ENCODE data around the gene CEP72. TPM values are rescaled to one million over a fixed set of nuclear protein-coding genes. Genes with fewer than 3 reads are reported as not detected.
A peak's percentile ranks its signal among the peaks of the same experiment; 100 is the strongest.
"Not testable (repeated sequence)": the region's sequence is repeated elsewhere in the genome, so short reads cannot be mapped to it uniquely, and the experiment has no call there.

CEP72 gene
- total RNA-seq, 1 donor, result 3.3 TPM

- peak; percentile 93 for DNase-seq (ENCODE audit: insufficient read length, low spot score, missing footprints)
- Histone ChIP-seq H3K4me2 (ENCODE audit: insufficient read depth, low read length) (no peak overlapping the region), H3K27ac (ENCODE audit: low read depth, low read length) (no peak overlapping the region), H3K4me3 (ENCODE audit: insufficient read depth, low read length) (no peak overlapping the region), H3K4me1 (ENCODE audit: insufficient read depth, low read length) (no peaks in the 10 kb centered on the region), H3K27me3 (ENCODE audit: insufficient read depth, low read length) (no peaks in the 10 kb centered on the region), H3K79me2 (ENCODE audit: insufficient read depth, low read length) (no peaks in the 10 kb centered on the region), H3K9me3 (ENCODE audit: low read depth, low read length) (no peaks in the 10 kb centered on the region), H2AFZ (ENCODE audit: low read length) (no peak overlapping the region), H4K20me1 (ENCODE audit: insufficient read depth, low read length) (peaks cover 2% of the 10 kb centered on the region), H3K36me3 (ENCODE audit: insufficient read depth, low read length) (peaks cover 6% of the 10 kb centered on the region)
- peak; percentile 38 for TF ChIP-seq CTCF (IDR thresholded peaks at IDR 0.05; ENCODE audit: extremely low read depth, low read depth, low read length)
These were observed 14.7 kb downstream of the CEP72 start for GRCh38 chr5:626850-627249.

GRCh38 chr5:627840-628239, 15.7 kb downstream of the CEP72 start:
- Histone ChIP-seq H3K4me2 (ENCODE audit: insufficient read depth, low read length) (no peak overlapping the region), H3K79me2 (ENCODE audit: insufficient read depth, low read length) (no peaks in the 10 kb centered on the region), H2AFZ (ENCODE audit: low read length) (no peak overlapping the region), H3K36me3 (ENCODE audit: insufficient read depth, low read length) (peaks cover 4% of the 10 kb centered on the region), H3K9me3 (ENCODE audit: low read depth, low read length) (no peaks in the 10 kb centered on the region), H3K4me3 (ENCODE audit: insufficient read depth, low read length) (no peak overlapping the region), H3K4me1 (ENCODE audit: insufficient read depth, low read length) (no peaks in the 10 kb centered on the region), H3K27ac (ENCODE audit: low read depth, low read length) (no peak overlapping the region), H3K27me3 (ENCODE audit: insufficient read depth, low read length) (no peaks in the 10 kb centered on the region), H4K20me1 (ENCODE audit: insufficient read depth, low read length) (peaks cover 2% of the 10 kb centered on the region)
- no peak for DNase-seq (ENCODE audit: insufficient read length, low spot score, missing footprints)
- TF ChIP-seq CTCF (IDR thresholded peaks at IDR 0.05; ENCODE audit: extremely low read depth, low read depth, low read length), result no peak

- not testable (repeated sequence) for H4K20me1 ChIP-seq (ENCODE audit: insufficient read depth, low read length); H3K79me2 ChIP-seq (ENCODE audit: insufficient read depth, low read length); H3K4me1 ChIP-seq (ENCODE audit: insufficient read depth, low read length); H3K4me2 ChIP-seq (ENCODE audit: insufficient read depth, low read length); H3K27ac ChIP-seq (ENCODE audit: low read depth, low read length); H3K36me3 ChIP-seq (ENCODE audit: insufficient read depth, low read length); DNase-seq (ENCODE audit: insufficient read length, low spot score, missing footprints); H3K9me3 ChIP-seq (ENCODE audit: low read depth, low read length); H3K27me3 ChIP-seq (ENCODE audit: insufficient read depth, low read length); H2AFZ ChIP-seq (ENCODE audit: low read length); H3K4me3 ChIP-seq (ENCODE audit: insufficient read depth, low read length)
These were observed 16.4 kb downstream of the CEP72 start for GRCh38 chr5:628351-629205.

GRCh38 chr5:633501-633955, 21.4 kb downstream of the CEP72 start:
- Histone ChIP-seq H2AFZ (ENCODE audit: low read length) (no peak overlapping the region), H3K4me1 (ENCODE audit: insufficient read depth, low read length) (no peaks in the 10 kb centered on the region), H3K27ac (ENCODE audit: low read depth, low read length) (no peak overlapping the region), H3K4me2 (ENCODE audit: insufficient read depth, low read length) (no peak overlapping the region), H3K79me2 (ENCODE audit: insufficient read depth, low read length) (no peaks in the 10 kb centered on the region), H4K20me1 (ENCODE audit: insufficient read depth, low read length) (no peaks in the 10 kb centered on the region), H3K36me3 (ENCODE audit: insufficient read depth, low read length) (peaks cover 17% of the 10 kb centered on the region), H3K4me3 (ENCODE audit: insufficient read depth, low read length) (no peak overlapping the region), H3K27me3 (ENCODE audit: insufficient read depth, low read length) (no peaks in the 10 kb centered on the region), H3K9me3 (ENCODE audit: low read depth, low read length) (no peaks in the 10 kb centered on the region)
- TF ChIP-seq CTCF (IDR thresholded peaks at IDR 0.05; ENCODE audit: extremely low read depth, low read depth, low read length), result no peak
- DNase-seq (ENCODE audit: insufficient read length, low spot score, missing footprints), result peak; percentile 92

Data from osteoblast (primary cell).